Progenitor cell of endocrine pancreas (in vitro differentiated cells): Measurements from ENCODE around the gene TNRC6B. TPM values are rescaled to one million over a fixed set of nuclear protein-coding genes. Genes with fewer than 3 reads are reported as not detected.

ENCODE experiments used
- DNase-seq: peaks from one replicate; pipeline ENCODE4 v3.0.0; 2021; ENCODE audit warnings: low spot score; ENCODE audit not compliant: unreplicated experiment
- H3K27ac Mint-ChIP-seq: 2 replicates; pipeline ENCODE4 v1.8.0; 2021; ENCODE audit warnings: mild to moderate bottlenecking, moderate library complexity, mixed read lengths
- H3K27me3 Mint-ChIP-seq: 2 replicates; pipeline ENCODE4 v1.8.0; 2021; ENCODE audit warnings: mixed read lengths
- H3K36me3 Mint-ChIP-seq: 2 replicates; pipeline ENCODE4 v1.8.0; 2022; ENCODE audit warnings: mixed read lengths; ENCODE audit not compliant: insufficient read depth
- H3K4me1 Mint-ChIP-seq: 2 replicates; pipeline ENCODE4 v1.8.0; 2021; ENCODE audit warnings: low read depth, mixed read lengths
- H3K4me3 Mint-ChIP-seq: 2 replicates; pipeline ENCODE4 v1.8.0; 2021; ENCODE audit warnings: low read depth, mild to moderate bottlenecking, moderate library complexity, mixed read lengths
- H3K9me3 Mint-ChIP-seq: 2 replicates; pipeline ENCODE4 v1.8.0; 2021; ENCODE audit warnings: low read depth, mixed read lengths
- total RNA-seq: library from RNA; stranded (reverse); gene quantifications from 2 replicates; pipeline ENCODE4 v1.2.1, GENCODE V29; 2021
- TF ChIP-seq, protein P1 (sequence below): fragments of 200-600 bp; sonication (generic); IDR thresholded peaks from one replicate; pipeline ENCODE4 v1.5.0; 2021; ENCODE audit warnings: antibody characterized with exemption, mild to moderate bottlenecking; ENCODE audit not compliant: unreplicated experiment

Gene TNRC6B
- total RNA-seq, 1 donor from 2014 or later = 73.2 TPM

GRCh38 chr22:40199223-40199622, 21.5 kb downstream of the TNRC6B start:
- TF ChIP-seq, protein P1, sequence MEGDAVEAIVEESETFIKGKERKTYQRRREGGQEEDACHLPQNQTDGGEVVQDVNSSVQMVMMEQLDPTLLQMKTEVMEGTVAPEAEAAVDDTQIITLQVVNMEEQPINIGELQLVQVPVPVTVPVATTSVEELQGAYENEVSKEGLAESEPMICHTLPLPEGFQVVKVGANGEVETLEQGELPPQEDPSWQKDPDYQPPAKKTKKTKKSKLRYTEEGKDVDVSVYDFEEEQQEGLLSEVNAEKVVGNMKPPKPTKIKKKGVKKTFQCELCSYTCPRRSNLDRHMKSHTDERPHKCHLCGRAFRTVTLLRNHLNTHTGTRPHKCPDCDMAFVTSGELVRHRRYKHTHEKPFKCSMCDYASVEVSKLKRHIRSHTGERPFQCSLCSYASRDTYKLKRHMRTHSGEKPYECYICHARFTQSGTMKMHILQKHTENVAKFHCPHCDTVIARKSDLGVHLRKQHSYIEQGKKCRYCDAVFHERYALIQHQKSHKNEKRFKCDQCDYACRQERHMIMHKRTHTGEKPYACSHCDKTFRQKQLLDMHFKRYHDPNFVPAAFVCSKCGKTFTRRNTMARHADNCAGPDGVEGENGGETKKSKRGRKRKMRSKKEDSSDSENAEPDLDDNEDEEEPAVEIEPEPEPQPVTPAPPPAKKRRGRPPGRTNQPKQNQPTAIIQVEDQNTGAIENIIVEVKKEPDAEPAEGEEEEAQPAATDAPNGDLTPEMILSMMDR = no peak
- no peaks in the 10 kb centered on the region for H3K27me3 Mint-ChIP-seq
- no peaks in the 10 kb centered on the region for H3K9me3 Mint-ChIP-seq
- DNase-seq = no peak
- no peak overlapping the region for H3K4me3 Mint-ChIP-seq
- no peak overlapping the region for H3K27ac Mint-ChIP-seq
- H3K4me1 Mint-ChIP-seq = peaks cover 36% of the 10 kb centered on the region
- H3K36me3 Mint-ChIP-seq = no peaks in the 10 kb centered on the region

- no peak overlapping the region for H3K27ac Mint-ChIP-seq
- H3K36me3 Mint-ChIP-seq = no peaks in the 10 kb centered on the region
- H3K4me3 Mint-ChIP-seq = no peak overlapping the region
- H3K9me3 Mint-ChIP-seq = no peaks in the 10 kb centered on the region
- H3K4me1 Mint-ChIP-seq = peaks cover 36% of the 10 kb centered on the region
- DNase-seq = no peak
- no peaks in the 10 kb centered on the region for H3K27me3 Mint-ChIP-seq
- TF ChIP-seq, protein P1 = no peak
Observed at GRCh38 chr22:40199852-40200251, 22.1 kb downstream of the TNRC6B start.

DNA sequence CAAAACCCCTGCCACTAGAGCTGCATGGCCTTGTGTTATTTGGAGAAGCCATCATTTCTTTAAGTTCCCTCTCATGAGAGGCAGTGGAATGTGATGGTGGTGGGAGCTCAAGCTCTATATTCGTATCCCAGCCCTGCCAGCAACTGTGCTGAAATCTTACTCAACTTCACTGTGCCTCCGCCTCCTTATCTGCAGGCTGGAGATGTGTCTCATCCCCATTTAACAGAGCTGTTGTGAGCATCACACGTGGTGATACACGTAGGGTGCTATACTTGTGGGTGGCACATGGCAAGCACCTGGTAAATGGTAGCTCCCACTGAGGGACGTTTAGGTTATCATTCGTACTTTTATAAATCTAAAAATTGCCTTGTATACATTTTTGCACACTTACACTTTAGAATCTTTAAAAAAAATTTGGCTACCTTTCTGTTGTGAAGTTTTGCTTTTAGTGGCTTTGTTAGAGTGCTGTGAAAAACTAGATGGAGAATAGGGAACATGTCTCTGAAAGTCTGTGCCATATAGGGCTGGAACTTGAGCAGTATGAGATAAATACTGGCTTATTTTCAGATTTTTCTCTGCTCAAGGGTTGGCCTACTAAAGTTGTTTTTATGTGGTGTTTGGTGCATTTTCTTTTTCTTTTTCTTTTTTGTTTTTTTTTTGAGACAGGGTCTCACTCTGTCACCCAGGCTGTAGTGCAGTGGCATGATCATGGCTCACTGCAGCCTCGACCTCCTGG, 23.2 kb downstream of the TNRC6B start:
- H3K27ac Mint-ChIP-seq = no peak overlapping the region
- no peaks in the 10 kb centered on the region for H3K9me3 Mint-ChIP-seq
- H3K36me3 Mint-ChIP-seq = no peaks in the 10 kb centered on the region
- no peak overlapping the region for H3K4me3 Mint-ChIP-seq
- H3K27me3 Mint-ChIP-seq = no peaks in the 10 kb centered on the region
- TF ChIP-seq, protein P1 = no peak
- H3K4me1 Mint-ChIP-seq = peaks cover 35% of the 10 kb centered on the region
- no peak for DNase-seq

DNA sequence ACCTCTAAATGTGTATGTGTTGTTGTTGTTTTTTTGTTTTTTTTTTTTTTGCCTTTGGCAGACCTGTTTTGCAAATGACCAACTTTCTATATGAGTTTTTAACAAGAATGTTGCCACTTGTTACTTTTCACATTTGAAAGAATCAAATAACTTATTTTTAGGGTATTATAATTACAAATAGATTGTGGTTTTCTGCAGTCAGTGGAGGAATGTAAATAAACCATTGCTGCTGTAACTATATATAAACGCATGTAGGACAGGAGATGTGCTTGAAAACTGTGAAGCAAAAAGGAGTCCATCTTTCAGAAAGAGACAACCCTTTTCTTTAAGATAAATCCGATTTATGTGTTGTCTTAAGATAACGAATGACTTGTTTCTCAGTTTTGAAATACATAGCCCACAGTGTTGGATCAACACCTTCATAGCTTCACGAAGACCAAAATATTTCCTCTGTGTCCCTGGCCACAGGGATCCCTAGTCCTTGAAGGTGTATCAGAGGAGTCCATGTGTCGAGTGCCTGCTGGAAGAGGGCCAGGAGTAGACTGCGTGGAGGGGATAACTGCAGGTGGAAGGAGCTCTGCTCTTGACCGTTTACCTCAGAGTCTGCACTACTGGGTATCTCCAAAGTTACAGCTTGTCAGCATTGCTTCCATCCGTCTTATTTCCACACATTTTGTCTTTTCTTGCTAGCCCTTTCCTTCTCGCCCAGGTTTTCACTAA, 24.7 kb downstream of the TNRC6B start:
- TF ChIP-seq, protein P1 = no peak
- H3K9me3 Mint-ChIP-seq = no peaks in the 10 kb centered on the region
- H3K4me1 Mint-ChIP-seq = peaks cover 27% of the 10 kb centered on the region
- DNase-seq = no peak
- no peak overlapping the region for H3K4me3 Mint-ChIP-seq
- H3K36me3 Mint-ChIP-seq = no peaks in the 10 kb centered on the region
- no peak overlapping the region for H3K27ac Mint-ChIP-seq
- H3K27me3 Mint-ChIP-seq = no peaks in the 10 kb centered on the region

DNA sequence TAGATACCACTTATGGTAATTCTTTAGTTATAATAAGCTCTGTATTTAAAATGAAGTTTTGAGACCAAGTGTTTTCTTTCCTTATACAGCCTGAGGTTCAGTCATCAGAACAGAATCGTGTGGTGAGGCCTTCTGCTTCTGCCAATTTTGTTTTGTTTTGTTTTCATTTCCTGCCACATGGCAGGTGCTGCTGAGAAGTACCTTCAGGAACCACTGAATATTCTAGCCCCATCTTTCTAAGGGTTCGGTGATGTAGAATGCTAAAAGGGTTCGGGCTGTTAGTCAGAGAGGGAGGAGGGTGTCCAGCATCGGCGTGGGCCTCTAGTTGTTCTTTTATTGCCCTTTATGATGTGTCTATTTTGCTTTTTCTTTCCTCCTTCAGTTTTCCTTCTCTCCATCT, 25.8 kb downstream of the TNRC6B start:
- no peak for DNase-seq
- TF ChIP-seq, protein P1 = no peak
- Mint-ChIP-seq H3K9me3 (no peaks in the 10 kb centered on the region), H3K4me3 (no peak overlapping the region), H3K27me3 (no peaks in the 10 kb centered on the region), H3K36me3 (no peaks in the 10 kb centered on the region), H3K4me1 (peaks cover 20% of the 10 kb centered on the region), H3K27ac (no peak overlapping the region)
